Brain microvascular endothelial cell (primary cell): Measurements from ENCODE around the gene CDC14B.
"Not testable (repeated sequence)": the region's sequence is repeated elsewhere in the genome, so short reads cannot be mapped to it uniquely, and the experiment has no call there.

Source experiments
- DNase-seq: peaks from one replicate; pipeline ENCODE4 v3.0.0-alpha.2; 2020
- H3K27ac ChIP-seq: fragments of 250-450 bp; sonication (Bioruptor Pico); 2 replicates; pipeline ENCODE4 v1.5.1; 2020; ENCODE audit warnings: mild to moderate bottlenecking, moderate library complexity
- H3K27me3 ChIP-seq: fragments of 250-450 bp; sonication (Bioruptor Pico); replicated peaks from 2 replicates; pipeline ENCODE4 v1.5.1; 2020; ENCODE audit warnings: mild to moderate bottlenecking
- H3K36me3 ChIP-seq: fragments of 250-450 bp; sonication (Bioruptor Pico); replicated peaks from 2 replicates; pipeline ENCODE4 v1.5.1; 2020; ENCODE audit warnings: mild to moderate bottlenecking
- H3K4me3 ChIP-seq: 2 replicates; pipeline ENCODE4 v1.5.1; 2011; ENCODE audit warnings: low read depth, mild to moderate bottlenecking, control low read depth, low read length, moderate library complexity
- CTCF ChIP-seq: IDR thresholded peaks from 2 replicates; pipeline ENCODE4 v1.5.1; 2011; ENCODE audit warnings: low read depth, mild to moderate bottlenecking, moderate library complexity, low read length, control low read depth, inconsistent platforms; ENCODE audit errors: missing control alignments
- in situ Hi-C: cut with HindIII; loops from 2 replicates; pipeline ENCODE4 v1.10.0; 2017; ENCODE audit warnings: low sequenced_read_pairs, low pct_ligation_motif_present

The CDC14B gene

GRCh38 chr9:96503918-96504317 is 115.7 kb downstream of the CDC14B start:
- in situ Hi-C loops = no loop called here
- DNase-seq = no peak
- H3K27ac ChIP-seq = no peak overlapping the region
- TF ChIP-seq CTCF = no peak
- no peaks in the 10 kb centered on the region for H3K36me3 ChIP-seq
- no peaks in the 10 kb centered on the region for H3K27me3 ChIP-seq
- no peak overlapping the region for H3K4me3 ChIP-seq

GRCh38 chr9:96503374-96503748 is 116.3 kb downstream of the CDC14B start:
- H3K4me3 ChIP-seq, DNase-seq, in situ Hi-C loops, H3K36me3 ChIP-seq, H3K27me3 ChIP-seq, H3K27ac ChIP-seq: not testable (repeated sequence)

GRCh38 chr9:96502539-96503373 is 116.9 kb downstream of the CDC14B start:
- in situ Hi-C loops = no loop called here
- DNase-seq = no peak
- Histone ChIP-seq H3K27ac (no peak overlapping the region), H3K4me3 (no peak overlapping the region), H3K27me3 (no peaks in the 10 kb centered on the region), H3K36me3 (no peaks in the 10 kb centered on the region)
- TF ChIP-seq CTCF = no peak

- in situ Hi-C loops = no loop called here
- Histone ChIP-seq H3K36me3 (no peaks in the 10 kb centered on the region), H3K27ac (no peak overlapping the region), H3K4me3 (no peak overlapping the region), H3K27me3 (no peaks in the 10 kb centered on the region)
- TF ChIP-seq CTCF = no peak
- no peak for DNase-seq
These were observed 117.8 kb downstream of the CDC14B start for GRCh38 chr9:96501633-96502538.

- H3K27me3 ChIP-seq = no peaks in the 10 kb centered on the region
- in situ Hi-C loops = no loop called here
- no peak overlapping the region for H3K27ac ChIP-seq
- H3K4me3 ChIP-seq = no peak overlapping the region
- DNase-seq = peak; percentile 27
- no peak for TF ChIP-seq CTCF
- no peaks in the 10 kb centered on the region for H3K36me3 ChIP-seq
These were observed 118.7 kb downstream of the CDC14B start for GRCh38 chr9:96500696-96501632.

GRCh38 chr9:96499257-96499656 is 120.4 kb downstream of the CDC14B start:
- Histone ChIP-seq H3K36me3 (no peaks in the 10 kb centered on the region), H3K27ac (no peak overlapping the region), H3K27me3 (no peaks in the 10 kb centered on the region), H3K4me3 (no peak overlapping the region)
- in situ Hi-C loops = no loop called here
- no peak for DNase-seq
- TF ChIP-seq CTCF = no peak
